Measurements from ENCODE around the gene SNCA.
A peak's percentile ranks its signal among the peaks of the same experiment; 100 is the strongest.

SNCA gene

GRCh38 chr4:89813197-89813596 lies 23.8 kb downstream of the SNCA start:
- FAIRE-seq: no peak

- FAIRE-seq: no peak
These were observed 29.4 kb downstream of the SNCA start for GRCh38 chr4:89807441-89808140.

- no peak for FAIRE-seq
These were observed 31.7 kb downstream of the SNCA start for GRCh38 chr4:89805297-89805696.

GRCh38 chr4:89803915-89804314 lies 33.0 kb downstream of the SNCA start:
- FAIRE-seq: no peak

GRCh38 chr4:89803036-89803435 lies 33.9 kb downstream of the SNCA start:
- no peak for FAIRE-seq

- FAIRE-seq: no peak
These were observed 36.3 kb downstream of the SNCA start for GRCh38 chr4:89800527-89801103.

- FAIRE-seq: no peak
These were observed 36.9 kb downstream of the SNCA start for GRCh38 chr4:89800012-89800516.

- FAIRE-seq: no peak
These were observed 37.9 kb downstream of the SNCA start for GRCh38 chr4:89799071-89799470.

- FAIRE-seq: no peak
These were observed 39.8 kb downstream of the SNCA start for GRCh38 chr4:89797117-89797516.

- FAIRE-seq: no peak
These were observed 48.5 kb downstream of the SNCA start for GRCh38 chr4:89788206-89789072.

GRCh38 chr4:89784686-89785231 lies 52.2 kb downstream of the SNCA start:
- no peak for FAIRE-seq

GRCh38 chr4:89781321-89781720 lies 55.6 kb downstream of the SNCA start:
- no peak for FAIRE-seq

GRCh38 chr4:89773805-89774204 lies 63.2 kb downstream of the SNCA start:
- FAIRE-seq: no peak

GRCh38 chr4:89769856-89770255 lies 67.1 kb downstream of the SNCA start:
- no peak for FAIRE-seq

GRCh38 chr4:89767924-89768323 lies 69.0 kb downstream of the SNCA start:
- no peak for FAIRE-seq

GRCh38 chr4:89765966-89766365 lies 71.0 kb downstream of the SNCA start:
- FAIRE-seq: no peak

GRCh38 chr4:89765528-89765927 lies 71.4 kb downstream of the SNCA start:
- FAIRE-seq: no peak

- no peak for FAIRE-seq
These were observed 74.7 kb downstream of the SNCA start for GRCh38 chr4:89762311-89762710.

- FAIRE-seq: no peak
These were observed 77.5 kb downstream of the SNCA start for GRCh38 chr4:89759426-89759825.

- peak; percentile 76 for FAIRE-seq
These were observed 79.7 kb downstream of the SNCA start for GRCh38 chr4:89757154-89757719.

- peak; percentile 24 for FAIRE-seq
These were observed 81.7 kb downstream of the SNCA start for GRCh38 chr4:89755220-89755619.

- no peak for FAIRE-seq
These were observed 82.4 kb downstream of the SNCA start for GRCh38 chr4:89754531-89754930.

- peak; percentile 98 for FAIRE-seq
These were observed 83.3 kb downstream of the SNCA start for GRCh38 chr4:89753601-89754066.
